T47D (cell line): Measurements from ENCODE around the gene ETV3.
A peak's percentile ranks its signal among the peaks of the same experiment; 100 is the strongest.
"Not testable (repeated sequence)": the region's sequence is repeated elsewhere in the genome, so short reads cannot be mapped to it uniquely, and the experiment has no call there.

Source experiments
- DNase-seq, 2 experiments: peaks; one replicate each; pipeline versions ENCODE4 v3.0.0 to v3.0.0-alpha.2; 2011 to 2012; ENCODE audit warnings: low read depth in 1 of 2, low spot score in 1 of 2
- JUND ChIP-seq: IDR thresholded peaks from 2 replicates; pipeline ENCODE4 v1.6.1; 2012; ENCODE audit warnings: low read depth
- in situ Hi-C: cut with HindIII; loops from 2 replicates; pipeline ENCODE4 v1.10.0; 2016; ENCODE audit warnings: low sequenced_read_pairs, low pct_unique_long_range_greater_than_20kb

The ETV3 gene

GRCh38 chr1:157138220-157139051 is at the start of gene ETV3:
Gene ETV3 (minus strand): TSS chr1:157138395. CDS start chr1:157136352, 2,043 bp downstream.
- TF ChIP-seq JUND: no peak
- peak; percentile 92 to 96 for DNase-seq
- in situ Hi-C loops: no loop called here

GRCh38 chr1:157186281-157186992 is 48.2 kb upstream of the ETV3 start:
- TF ChIP-seq JUND: no peak
- peak in 1 of 2 experiments; percentile 26 for DNase-seq
- in situ Hi-C loops: no loop called here

GRCh38 chr1:157183870-157184269 is 45.7 kb upstream of the ETV3 start:
- no peak for TF ChIP-seq JUND
- DNase-seq: no peak
- in situ Hi-C loops: no loop called here

- in situ Hi-C loops, DNase-seq: not testable (repeated sequence)
These were observed 44.2 kb upstream of the ETV3 start for GRCh38 chr1:157182371-157182770.

GRCh38 chr1:157181790-157182189 is 43.6 kb upstream of the ETV3 start:
- in situ Hi-C loops: no loop called here
- no peak for DNase-seq
- TF ChIP-seq JUND: no peak

GRCh38 chr1:157181258-157181657 is 43.1 kb upstream of the ETV3 start:
- in situ Hi-C loops: no loop called here
- DNase-seq: no peak
- TF ChIP-seq JUND: no peak

GRCh38 chr1:157178490-157178889 is 40.3 kb upstream of the ETV3 start:
- TF ChIP-seq JUND: no peak
- in situ Hi-C loops: no loop called here
- no peak for DNase-seq

GRCh38 chr1:157177733-157178394 is 39.7 kb upstream of the ETV3 start:
- TF ChIP-seq JUND: no peak
- in situ Hi-C loops: no loop called here
- DNase-seq: no peak

- TF ChIP-seq JUND: no peak
- DNase-seq: no peak
- in situ Hi-C loops: no loop called here
These were observed 38.5 kb upstream of the ETV3 start for GRCh38 chr1:157176591-157177121.

- in situ Hi-C loops: no loop called here
- DNase-seq: no peak
- TF ChIP-seq JUND: no peak
These were observed 37.8 kb upstream of the ETV3 start for GRCh38 chr1:157176016-157176415.

- no peak for TF ChIP-seq JUND
- DNase-seq: no peak
- in situ Hi-C loops: no loop called here
These were observed 35.8 kb upstream of the ETV3 start for GRCh38 chr1:157173900-157174410.

GRCh38 chr1:157173241-157173640 is 35.0 kb upstream of the ETV3 start:
- DNase-seq, in situ Hi-C loops: not testable (repeated sequence)

GRCh38 chr1:157172591-157172990 is 34.4 kb upstream of the ETV3 start:
- in situ Hi-C loops: not testable (repeated sequence)

GRCh38 chr1:157171903-157172503 is 33.8 kb upstream of the ETV3 start:
- in situ Hi-C loops: not testable (repeated sequence)
- DNase-seq: peak in 1 of 2 experiments; percentile 55

More at GRCh38 chr1:157172591-157172990, 34.4 kb upstream of the ETV3 start:
- not testable (repeated sequence) for DNase-seq
